Urothelium cell line (cell line): Measurements from ENCODE around the gene TRIP13.

Experiments
- DNase-seq: peaks from one replicate; pipeline ENCODE4 v3.0.0; 2011; ENCODE audit warnings: low spot score, mixed read lengths
- FAIRE-seq: peaks from 2 replicates; lab custom pipeline; 2011; peaks lifted over from hg19 to GRCh38; lab: Jason Lieb, UNC

Gene TRIP13

DNA sequence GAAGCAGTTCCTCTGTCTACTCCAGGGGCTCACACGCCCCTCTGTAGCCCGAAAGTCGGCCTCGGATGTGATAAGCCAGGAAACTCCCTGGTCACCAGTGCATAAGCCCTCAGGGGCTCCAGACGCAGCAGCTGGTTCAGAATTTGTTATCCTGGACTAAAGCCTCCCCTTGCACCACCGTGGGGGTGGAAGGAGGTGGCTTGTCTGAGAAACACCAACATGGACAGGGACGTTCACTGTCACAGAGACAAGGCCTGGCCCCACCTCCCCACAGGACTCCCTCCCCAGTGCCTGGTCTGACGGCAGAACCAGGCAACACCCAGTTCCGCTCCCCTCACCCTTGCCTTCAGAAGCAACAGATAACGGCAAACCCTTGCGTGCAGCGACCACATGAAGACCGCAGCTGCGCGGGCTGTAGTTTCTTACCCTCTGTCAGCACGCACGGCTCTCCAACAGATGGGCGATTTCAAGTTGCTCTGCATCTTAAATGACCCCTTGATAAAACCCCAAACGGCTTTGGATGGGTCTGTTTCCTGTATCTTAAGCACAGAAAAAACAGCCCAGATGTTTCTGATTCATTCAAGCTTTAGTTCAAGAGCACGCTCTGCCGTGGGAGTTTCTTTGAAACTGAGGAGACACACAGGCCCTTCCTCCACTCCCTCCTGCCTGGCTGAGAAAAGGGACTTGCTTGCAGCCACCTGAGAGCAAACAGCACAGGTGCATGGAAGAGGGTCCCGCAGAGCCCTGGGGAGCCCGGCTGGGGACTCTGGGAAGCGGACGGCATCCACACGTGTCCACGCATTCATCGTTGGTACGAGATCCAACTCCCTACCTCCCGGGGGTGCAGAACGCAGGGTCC is 71.2 kb downstream of the TRIP13 start:
- DNase-seq (no peak), FAIRE-seq (no peak)

GRCh38 chr5:964821-965220 is 72.1 kb downstream of the TRIP13 start:
- no peak for FAIRE-seq
- no peak for DNase-seq

GRCh38 chr5:965604-966344 is 73.1 kb downstream of the TRIP13 start:
- FAIRE-seq (no peak), DNase-seq (no peak)

DNA sequence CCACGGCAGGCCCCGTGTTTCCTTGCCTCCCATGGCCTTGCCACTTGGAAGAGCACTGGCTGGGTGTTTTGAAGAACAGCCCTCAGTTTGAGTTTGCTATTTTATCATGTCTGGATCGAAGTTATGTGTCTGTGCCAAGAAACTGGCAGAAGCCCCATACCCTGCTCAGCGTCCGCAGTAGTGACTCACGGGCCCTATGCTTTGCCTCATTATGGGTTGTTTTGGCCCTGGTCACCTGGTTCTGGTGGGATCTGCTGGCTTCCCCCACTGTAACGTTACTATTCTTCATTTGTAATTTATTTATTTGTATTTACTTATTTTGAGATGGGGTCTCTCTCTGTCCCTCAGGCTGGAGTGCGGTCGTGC is 73.6 kb downstream of the TRIP13 start:
- no peak for DNase-seq
- no peak for FAIRE-seq

DNA sequence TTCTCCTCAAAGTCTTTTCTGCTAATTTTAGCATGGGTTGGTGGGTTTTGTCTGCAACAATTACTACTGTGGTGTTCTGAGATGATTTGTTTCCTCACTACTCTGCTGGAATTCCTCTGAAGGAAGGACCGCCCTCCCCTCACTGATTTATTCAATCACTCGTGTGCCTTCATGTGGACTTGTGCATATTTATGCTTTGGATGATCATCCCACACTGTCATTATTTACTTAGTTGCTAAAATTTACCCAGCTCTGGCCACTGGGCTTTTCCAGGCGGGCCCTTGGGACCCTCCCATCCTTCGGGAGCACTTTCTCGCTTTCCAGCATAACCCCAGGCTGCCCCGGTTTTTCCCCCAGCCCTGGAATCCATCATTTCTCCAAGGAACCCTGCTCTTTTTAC is 74.3 kb downstream of the TRIP13 start:
- FAIRE-seq, result no peak

More for the DNA sequence above, 74.3 kb downstream of the TRIP13 start:
- DNase-seq, result no peak
